HCT116 (cell line): ENCODE measurements around the gene WDPCP. TPM values are rescaled to one million over a fixed set of nuclear protein-coding genes. Genes with fewer than 3 reads are reported as not detected.

Experiments
- ATAC-seq: fragments of 200-7000 bp; cut with Tn5 transposase; 2 replicates; pipeline ENCODE4 v1.9.1; 2020; ENCODE audit warnings: mild to moderate bottlenecking, moderate library complexity
- BruUV-seq: library from RNA; stranded (reverse); fragments of 400-500 nt; replicated peaks from 2 replicates; lab custom pipeline; 2021; lab: Mats Ljungman, UMichigan
- CTCF ChIA-PET: fragments of 300-600 bp; sonication (Branson Sonifier 250); formaldehyde crosslinking; loops from one replicate; lab custom pipeline; 2021; ENCODE audit warnings: antibody characterized with exemption; lab: Charles Lee
- POLR2A ChIA-PET: fragments of 300-600, 350-600 bp; sonication (Branson Sonifier 250); formaldehyde crosslinking; loops from one replicate; lab custom pipeline; 2021; ENCODE audit warnings: antibody characterized with exemption; lab: Charles Lee
- RAD21 ChIA-PET, 2 experiments: fragments of 300-600 bp; sonication (Branson Sonifier 250); formaldehyde crosslinking; loops; one replicate each; lab custom pipeline; 2023; ENCODE audit warnings: low total read pairs in 2 of 2; ENCODE audit not compliant: uncharacterized antibody in 2 of 2, unreplicated experiment in 2 of 2, low non-redundant PET in 1 of 2; lab: Charles Lee
- DNase-seq: peaks from one replicate; pipeline ENCODE4 v3.0.0-alpha.2; 2010; ENCODE audit warnings: low read depth, low spot score
- H2AFZ ChIP-seq: fragments of 200-600 bp; shearing (Covaris generic), sonication (generic); 2 replicates; pipeline ENCODE4 v1.6.1; 2017; ENCODE audit warnings: low read depth, mixed run types, mixed read lengths, antibody characterized with exemption, low read length; ENCODE audit not compliant: poor library complexity, severe bottlenecking
- H3K27ac ChIP-seq: 2 replicates; pipeline ENCODE4 v1.5.1; 2012; ENCODE audit warnings: low read depth, low read length
- H3K27me3 ChIP-seq: fragments of 200-600 bp; sonication (generic); 2 replicates; pipeline ENCODE4 v1.6.1; 2016; ENCODE audit warnings: mixed run types, low read length, mixed read lengths; ENCODE audit not compliant: insufficient read depth
- H3K36me3 ChIP-seq, 2 experiments: fragments of 200-500 bp in 1 of 2; fragments of 200-600 bp in 1 of 2; sonication (Bioruptor generic) in 1 of 2; sonication (generic) in 1 of 2; 2 replicates each; pipeline versions ENCODE4 v1.5.1 to v1.6.1; 2014 to 2016; ENCODE audit warnings: low read length in 2 of 2, inconsistent platforms in 1 of 2, mixed read lengths in 1 of 2, mixed run types in 1 of 2; ENCODE audit not compliant: insufficient read depth in 2 of 2, control insufficient read depth in 1 of 2
- H3K4me1 ChIP-seq, 2 experiments: fragments of 200-600 bp in 1 of 2; sonication (generic) in 1 of 2; 2 replicates each; pipeline versions ENCODE4 v1.5.1 to v1.6.1; 2012 to 2017; ENCODE audit warnings: low read length in 2 of 2, inconsistent platforms in 1 of 2, mild to moderate bottlenecking in 1 of 2, mixed read lengths in 1 of 2, mixed run types in 1 of 2, moderate library complexity in 1 of 2; ENCODE audit not compliant: insufficient read depth in 2 of 2, control insufficient read depth in 1 of 2
- H3K4me2 ChIP-seq: fragments of 200-600 bp; sonication (generic); 2 replicates; pipeline ENCODE4 v1.6.1; 2017; ENCODE audit warnings: mixed run types, low read length, mixed read lengths
- H3K4me3 ChIP-seq, 2 experiments: fragments of 200-600 bp in 1 of 2; sonication (generic) in 1 of 2; replicated peaks in 1 of 2; 2 replicates each; pipeline ENCODE4 v1.5.1; 2011 to 2016; ENCODE audit warnings: low read length in 2 of 2, control low read depth in 1 of 2, low read depth in 1 of 2, mild to moderate bottlenecking in 1 of 2, mixed read lengths in 1 of 2, mixed run types in 1 of 2
- H3K79me2 ChIP-seq: fragments of 200-600 bp; sonication (generic); 2 replicates; pipeline ENCODE4 v1.6.1; 2017; ENCODE audit warnings: mild to moderate bottlenecking, mixed run types, low read length, moderate library complexity, mixed read lengths; ENCODE audit not compliant: insufficient read depth
- H3K9ac ChIP-seq: fragments of 200-600 bp; sonication (generic); 2 replicates; pipeline ENCODE4 v1.6.1; 2016; ENCODE audit warnings: low read length, mixed read lengths
- H3K9me2 ChIP-seq: fragments of 200-600 bp; sonication (generic), shearing (Covaris generic); 2 replicates; pipeline ENCODE4 v1.6.1; 2017; ENCODE audit warnings: mixed run types, mild to moderate bottlenecking, moderate library complexity; ENCODE audit not compliant: insufficient read depth
- H3K9me3 ChIP-seq, 2 experiments: fragments of 200-500 bp in 1 of 2; fragments of 200-600 bp in 1 of 2; sonication (Bioruptor generic) in 1 of 2; sonication (generic) in 1 of 2; 2 replicates each; pipeline ENCODE4 v1.6.1; 2014 to 2017; ENCODE audit warnings: low read length in 2 of 2, mixed read lengths in 2 of 2, inconsistent platforms in 1 of 2, low read depth in 1 of 2, mild to moderate bottlenecking in 1 of 2, mixed run types in 1 of 2, moderate library complexity in 1 of 2; ENCODE audit not compliant: control insufficient read depth in 1 of 2, insufficient read depth in 1 of 2
- H4K20me1 ChIP-seq: fragments of 200-600 bp; sonication (generic), shearing (Covaris generic); 2 replicates; pipeline ENCODE4 v1.6.1; 2017; ENCODE audit warnings: mixed run types, mild to moderate bottlenecking, moderate library complexity; ENCODE audit not compliant: insufficient read depth
- CBX3 ChIP-seq: IDR thresholded peaks from 2 replicates; pipeline ENCODE4 v1.6.1; 2012; ENCODE audit warnings: low read depth
- CEBPB ChIP-seq: IDR thresholded peaks from 2 replicates; pipeline ENCODE4 v1.6.1; 2012; ENCODE audit warnings: low read depth
- ELF1 ChIP-seq: IDR thresholded peaks from 2 replicates; pipeline ENCODE4 v1.6.1; 2012; ENCODE audit warnings: low read depth, borderline replicate concordance
- EZH2 ChIP-seq: fragments of 200-600 bp; sonication (generic); IDR thresholded peaks from 2 replicates; pipeline ENCODE4 v1.6.1; 2017; ENCODE audit warnings: antibody characterized with exemption, mixed run types
- JUND ChIP-seq: IDR thresholded peaks from 2 replicates; pipeline ENCODE4 v1.6.1; 2012
- MAX ChIP-seq: IDR thresholded peaks from 2 replicates; pipeline ENCODE4 v1.6.1; 2012
- POLR2A ChIP-seq: IDR thresholded peaks from 2 replicates; pipeline ENCODE4 v1.7.0; 2011; ENCODE audit warnings: borderline replicate concordance; ENCODE audit not compliant: insufficient read depth, insufficient read length; ENCODE audit errors: extremely low read depth
- RAD21 ChIP-seq: IDR thresholded peaks from 2 replicates; pipeline ENCODE4 v1.6.1; 2012; ENCODE audit warnings: low read depth, mild to moderate bottlenecking
- REST ChIP-seq: IDR thresholded peaks from 2 replicates; pipeline ENCODE4 v1.6.1; 2012; ENCODE audit warnings: low read depth
- SP1 ChIP-seq: IDR thresholded peaks from 2 replicates; pipeline ENCODE4 v1.6.1; 2012; ENCODE audit warnings: low read depth
- ZNF274 ChIP-seq: fragments of 200-500 bp; sonication (Bioruptor generic); IDR thresholded peaks from 2 replicates; pipeline ENCODE4 v1.6.1; 2014; ENCODE audit warnings: mild to moderate bottlenecking, low read depth, low read length, inconsistent platforms
- intact Hi-C: fragments of 100-400 bp; cut with micrococcal nuclease; formaldehyde crosslinking; loops from 2 replicates; pipeline ENCODE4 v1.10.0; 2022
- total RNA-seq: library from RNA; stranded (reverse); gene quantifications from one replicate; pipeline ENCODE4 v1.2.1, GENCODE V29; 2021; ENCODE audit not compliant: unreplicated experiment

WDPCP gene
- total RNA-seq, 1 experiment from 2014 or later, result 4.1 TPM

GRCh38 chr2:63494100-63494499 is 94.2 kb downstream of the WDPCP start:
- ATAC-seq, result no peak
- no peaks in the 10 kb centered on the region for H3K36me3 ChIP-seq
- no peak overlapping the region for H3K27ac ChIP-seq
- intact Hi-C loops, result no loop called here
- TF ChIP-seq EZH2 (no peak), MAX (no peak), CBX3 (no peak), JUND (no peak), CEBPB (no peak), REST (no peak), SP1 (no peak), RAD21 (no peak), ZNF274 (no peak), POLR2A (no peak), ELF1 (no peak)
- TF ChIP-seq, all 23 proteins: peak for 0
- BruUV-seq, result no TSS peak
- Histone ChIP-seq H3K4me2 (no peak overlapping the region), H3K9me3 (no peaks in the 10 kb centered on the region), H3K27me3 (no peaks in the 10 kb centered on the region), H4K20me1 (0 out of 2 replicates have a peak, but pooled peaks cover 3% of the 10 kb centered on the region), H2AFZ (no peak overlapping the region), H3K9ac (no peak overlapping the region), H3K4me3 (no peak overlapping the region), H3K4me1 (no peaks in the 10 kb centered on the region), H3K79me2 (no peaks in the 10 kb centered on the region), H3K9me2 (no peaks in the 10 kb centered on the region)
- no peak for DNase-seq
- ChIA-PET CTCF (no interaction called here), RAD21 (no interaction called here), POLR2A (no interaction called here)
